Right lobe of liver (tissue), 4 donors: ENCODE measurements around the gene PNLDC1.

Source experiments
- POLR2A ChIP-seq: fragments of 450-650 bp; IDR thresholded peaks from one replicate; pipeline ENCODE4 v1.6.1; 2017; ENCODE audit warnings: antibody characterized with exemption, mild to moderate bottlenecking
- TF ChIP-seq, protein P1 (sequence below), 4 donors: fragments of 200-600 bp in 3 of 4; fragments of 450-650 bp in 1 of 4; IDR thresholded peaks; one replicate each; pipeline versions ENCODE4 v1.5.1 to v1.8.0; 2016 to 2022; ENCODE audit warnings: antibody characterized with exemption in 4 of 4, mild to moderate bottlenecking in 2 of 4
- donor health status: DM: no; HTN: no; CAD: no.
- donor health status: DM: no; HTN: no; CAD: no.
- donor health status: DM: no; HTN: yes; CAD: no.

DNA sequence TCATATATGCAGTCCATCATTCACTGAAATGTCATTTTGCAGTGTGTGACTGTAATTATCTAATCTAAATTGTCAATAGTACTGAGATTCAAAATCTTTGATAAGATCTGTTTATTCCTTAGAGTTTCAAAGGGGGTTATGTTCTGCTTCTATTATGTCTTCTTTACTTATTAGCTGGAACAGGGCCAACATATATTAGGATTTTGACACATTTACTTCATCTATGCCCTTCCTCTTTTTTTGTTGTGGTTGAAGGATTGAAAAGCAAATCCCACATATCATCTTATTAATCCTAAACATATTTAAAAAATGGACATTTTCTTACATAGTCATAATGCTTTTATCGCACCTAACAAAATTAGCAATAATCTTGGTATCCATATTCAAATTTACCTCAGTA, 60.4 kb downstream of the PNLDC1 start:
- no peak for TF ChIP-seq POLR2A
- TF ChIP-seq, protein P1, sequence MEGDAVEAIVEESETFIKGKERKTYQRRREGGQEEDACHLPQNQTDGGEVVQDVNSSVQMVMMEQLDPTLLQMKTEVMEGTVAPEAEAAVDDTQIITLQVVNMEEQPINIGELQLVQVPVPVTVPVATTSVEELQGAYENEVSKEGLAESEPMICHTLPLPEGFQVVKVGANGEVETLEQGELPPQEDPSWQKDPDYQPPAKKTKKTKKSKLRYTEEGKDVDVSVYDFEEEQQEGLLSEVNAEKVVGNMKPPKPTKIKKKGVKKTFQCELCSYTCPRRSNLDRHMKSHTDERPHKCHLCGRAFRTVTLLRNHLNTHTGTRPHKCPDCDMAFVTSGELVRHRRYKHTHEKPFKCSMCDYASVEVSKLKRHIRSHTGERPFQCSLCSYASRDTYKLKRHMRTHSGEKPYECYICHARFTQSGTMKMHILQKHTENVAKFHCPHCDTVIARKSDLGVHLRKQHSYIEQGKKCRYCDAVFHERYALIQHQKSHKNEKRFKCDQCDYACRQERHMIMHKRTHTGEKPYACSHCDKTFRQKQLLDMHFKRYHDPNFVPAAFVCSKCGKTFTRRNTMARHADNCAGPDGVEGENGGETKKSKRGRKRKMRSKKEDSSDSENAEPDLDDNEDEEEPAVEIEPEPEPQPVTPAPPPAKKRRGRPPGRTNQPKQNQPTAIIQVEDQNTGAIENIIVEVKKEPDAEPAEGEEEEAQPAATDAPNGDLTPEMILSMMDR (IDR thresholded peaks at IDR 0.05): no peak
